Panc1 (cell line): ENCODE measurements around the gene GAB3. TPM values are rescaled to one million over a fixed set of nuclear protein-coding genes. Genes with fewer than 3 reads are reported as not detected.

ENCODE experiments used
- ATAC-seq: fragments of 200-7000 bp; cut with Tn5 transposase; 2 replicates; pipeline ENCODE4 v1.9.1; 2020; ENCODE audit warnings: mild to moderate bottlenecking, moderate library complexity
- BruUV-seq: library from RNA; stranded (reverse); fragments of 400-500 nt; replicated peaks from 2 replicates; lab custom pipeline; 2021; lab: Mats Ljungman, UMichigan
- CTCF ChIA-PET: fragments of 300-600 bp; sonication (Branson Sonifier 250); formaldehyde crosslinking; loops from one replicate; lab custom pipeline; 2022; ENCODE audit warnings: antibody characterized with exemption; lab: Charles Lee
- POLR2A ChIA-PET: fragments of 300-600 bp; sonication (Branson Sonifier 250); formaldehyde crosslinking; loops from one replicate; lab custom pipeline; 2022; ENCODE audit warnings: antibody characterized with exemption; lab: Charles Lee
- DNase-seq: peaks from one replicate; pipeline ENCODE4 v3.0.0-alpha.2; 2010; ENCODE audit warnings: low read depth, low spot score
- H3K27ac ChIP-seq: 2 replicates; pipeline ENCODE4 v1.5.1; 2011; ENCODE audit warnings: mild to moderate bottlenecking, low read length, inconsistent platforms
- H3K27me3 ChIP-seq: fragments of 200-500 bp; sonication (Bioruptor generic); 2 replicates; pipeline ENCODE4 v1.6.0; 2014; ENCODE audit warnings: low read length, inconsistent platforms; ENCODE audit not compliant: control insufficient read depth, insufficient read depth
- H3K36me3 ChIP-seq: fragments of 200-500 bp; sonication (Bioruptor generic); 2 replicates; pipeline ENCODE4 v1.5.1; 2014; ENCODE audit warnings: inconsistent platforms, mild to moderate bottlenecking, low read length, moderate library complexity; ENCODE audit not compliant: control insufficient read depth, insufficient read depth
- H3K4me1 ChIP-seq: 2 replicates; pipeline ENCODE4 v1.5.1; 2011; ENCODE audit warnings: inconsistent platforms, mild to moderate bottlenecking, low read length, moderate library complexity; ENCODE audit not compliant: control insufficient read depth, insufficient read depth
- H3K4me3 ChIP-seq, 2 experiments: 2 replicates each; pipeline ENCODE4 v1.5.1; 2011 to 2012; ENCODE audit warnings: low read depth in 2 of 2, low read length in 2 of 2, mild to moderate bottlenecking in 2 of 2, inconsistent platforms in 1 of 2, moderate library complexity in 1 of 2
- H3K9me3 ChIP-seq: fragments of 200-500 bp; sonication (Bioruptor generic); 2 replicates; pipeline ENCODE4 v1.5.1; 2014; ENCODE audit warnings: low read depth, mild to moderate bottlenecking, inconsistent platforms, low read length, moderate library complexity; ENCODE audit not compliant: control insufficient read depth, insufficient read depth
- POLR2AphosphoS5 ChIP-seq: IDR thresholded peaks from 2 replicates; pipeline ENCODE4 v1.6.1; 2012; ENCODE audit warnings: mild to moderate bottlenecking, low read depth, low read length, moderate library complexity
- SIN3A ChIP-seq: IDR thresholded peaks from 2 replicates; pipeline ENCODE4 v1.6.1; 2012; ENCODE audit warnings: low read depth, mild to moderate bottlenecking, low read length, moderate library complexity, borderline replicate concordance; ENCODE audit not compliant: insufficient read depth
- TCF7L2 ChIP-seq: IDR thresholded peaks from 2 replicates; pipeline ENCODE4 v1.6.1; 2011; ENCODE audit warnings: mild to moderate bottlenecking, low read depth, low read length, inconsistent platforms
- in situ Hi-C: cut with HindIII; loops from 2 replicates; pipeline ENCODE4 v1.10.0; 2016; ENCODE audit warnings: low sequenced_read_pairs, low pct_unique_long_range_greater_than_20kb
- intact Hi-C: fragments of 100-400 bp; cut with micrococcal nuclease; formaldehyde crosslinking; loops from one replicate; pipeline ENCODE4 v1.10.0; 2022; ENCODE audit not compliant: unreplicated experiment
- total RNA-seq: library from RNA; stranded (reverse); gene quantifications from one replicate; pipeline ENCODE4 v1.2.1, GENCODE V29; 2021; ENCODE audit not compliant: unreplicated experiment
- TF ChIP-seq, protein P1 (sequence below), 2 experiments: IDR thresholded peaks; 2 replicates each; pipeline ENCODE4 v1.6.1; 2011 to 2012; ENCODE audit warnings: low read depth in 2 of 2, control low read depth in 1 of 2, low read length in 1 of 2, mild to moderate bottlenecking in 1 of 2, moderate library complexity in 1 of 2; ENCODE audit not compliant: insufficient read depth in 1 of 2
- TF ChIP-seq, protein P2 (sequence below): fragments of 450-650 bp; IDR thresholded peaks from 2 replicates; pipeline ENCODE4 v1.5.1; 2017; ENCODE audit warnings: mild to moderate bottlenecking

GAB3 gene
- total RNA-seq, 1 experiment from 2014 or later, result 8.2 TPM

DNA sequence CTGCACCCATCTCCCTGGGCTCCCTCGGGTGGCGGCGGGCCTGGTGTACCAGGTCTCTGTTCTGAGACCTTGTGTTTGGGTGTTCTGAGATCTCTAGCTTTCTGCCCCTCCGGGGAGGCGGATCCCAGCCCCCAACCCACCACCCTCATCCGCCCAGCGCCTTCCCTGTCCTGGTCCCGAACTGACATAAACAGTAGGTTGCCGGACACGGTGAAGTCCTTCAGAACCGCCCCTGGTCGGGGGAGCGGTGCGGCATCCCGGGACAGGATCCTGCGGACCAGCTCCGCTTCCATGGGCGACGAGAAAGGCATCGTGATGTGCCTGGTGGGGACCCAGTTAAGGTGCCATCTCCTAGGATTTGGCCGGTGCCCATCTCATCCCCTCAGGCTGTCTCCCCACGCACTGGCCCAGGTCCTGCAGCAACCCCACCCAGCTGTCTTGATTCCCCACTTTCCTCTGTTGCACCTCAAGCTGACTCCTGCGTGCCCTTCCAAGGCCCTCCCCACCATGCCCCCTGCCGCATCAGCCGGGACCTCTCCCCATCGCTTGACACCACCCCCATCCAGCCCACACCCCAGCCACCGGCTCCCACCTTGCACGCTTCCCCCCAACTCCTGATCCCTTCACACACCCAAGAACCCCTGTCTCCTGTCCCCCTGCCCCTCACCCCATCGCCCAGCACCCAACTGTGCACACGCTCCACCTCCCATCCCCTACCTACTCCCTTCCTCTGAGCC is 98.4 kb downstream of the GAB3 start:
- Histone ChIP-seq H3K4me1 (peaks cover 13% of the 10 kb centered on the region), H3K36me3 (no peaks in the 10 kb centered on the region), H3K4me3 (no peak overlapping the region), H3K27ac (no peak overlapping the region), H3K27me3 (no peaks in the 10 kb centered on the region), H3K9me3 (no peaks in the 10 kb centered on the region)
- TF ChIP-seq POLR2AphosphoS5 (no peak), SIN3A (no peak)
- DNase-seq (no peak), ATAC-seq (no peak)
- POLR2A ChIA-PET, result no interaction called here
- intact Hi-C loops (no loop called here), in situ Hi-C loops (loop anchor here (25.0 kb wide), 1 partner anchor 185 kb away; the partner anchor contains the start of gene SMIM9)
- CTCF ChIA-PET, result no interaction called here
- BruUV-seq, result no TSS peak

DNA sequence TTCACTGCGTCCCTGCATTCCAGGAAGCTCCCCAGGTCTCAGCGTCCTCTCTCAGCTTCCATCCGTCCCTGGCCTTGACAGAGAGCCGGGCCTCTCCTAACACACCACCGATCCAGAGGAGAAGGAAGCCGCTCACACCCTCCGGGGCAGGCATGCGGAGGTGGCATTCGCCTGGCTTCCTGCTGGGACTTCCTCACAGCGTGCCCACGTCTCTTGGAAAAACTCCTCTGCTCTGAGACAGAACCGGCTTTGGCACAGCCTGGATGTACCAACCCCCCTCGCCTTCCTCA is 100.7 kb downstream of the GAB3 start:
- Histone ChIP-seq H3K4me1 (peaks cover 13% of the 10 kb centered on the region), H3K27ac (peak overlapping the region; percentile 54), H3K27me3 (no peaks in the 10 kb centered on the region), H3K36me3 (no peaks in the 10 kb centered on the region), H3K4me3 (peak overlapping the region; percentile 1 to 22; a peak in 2 of 4 replicates), H3K9me3 (no peaks in the 10 kb centered on the region)
- CTCF ChIA-PET, result no interaction called here
- intact Hi-C loops (no loop called here), in situ Hi-C loops (loop anchor here (25.0 kb wide), 1 partner anchor 187 kb away; the partner anchor contains the start of gene SMIM9)
- TF ChIP-seq, protein P1, sequence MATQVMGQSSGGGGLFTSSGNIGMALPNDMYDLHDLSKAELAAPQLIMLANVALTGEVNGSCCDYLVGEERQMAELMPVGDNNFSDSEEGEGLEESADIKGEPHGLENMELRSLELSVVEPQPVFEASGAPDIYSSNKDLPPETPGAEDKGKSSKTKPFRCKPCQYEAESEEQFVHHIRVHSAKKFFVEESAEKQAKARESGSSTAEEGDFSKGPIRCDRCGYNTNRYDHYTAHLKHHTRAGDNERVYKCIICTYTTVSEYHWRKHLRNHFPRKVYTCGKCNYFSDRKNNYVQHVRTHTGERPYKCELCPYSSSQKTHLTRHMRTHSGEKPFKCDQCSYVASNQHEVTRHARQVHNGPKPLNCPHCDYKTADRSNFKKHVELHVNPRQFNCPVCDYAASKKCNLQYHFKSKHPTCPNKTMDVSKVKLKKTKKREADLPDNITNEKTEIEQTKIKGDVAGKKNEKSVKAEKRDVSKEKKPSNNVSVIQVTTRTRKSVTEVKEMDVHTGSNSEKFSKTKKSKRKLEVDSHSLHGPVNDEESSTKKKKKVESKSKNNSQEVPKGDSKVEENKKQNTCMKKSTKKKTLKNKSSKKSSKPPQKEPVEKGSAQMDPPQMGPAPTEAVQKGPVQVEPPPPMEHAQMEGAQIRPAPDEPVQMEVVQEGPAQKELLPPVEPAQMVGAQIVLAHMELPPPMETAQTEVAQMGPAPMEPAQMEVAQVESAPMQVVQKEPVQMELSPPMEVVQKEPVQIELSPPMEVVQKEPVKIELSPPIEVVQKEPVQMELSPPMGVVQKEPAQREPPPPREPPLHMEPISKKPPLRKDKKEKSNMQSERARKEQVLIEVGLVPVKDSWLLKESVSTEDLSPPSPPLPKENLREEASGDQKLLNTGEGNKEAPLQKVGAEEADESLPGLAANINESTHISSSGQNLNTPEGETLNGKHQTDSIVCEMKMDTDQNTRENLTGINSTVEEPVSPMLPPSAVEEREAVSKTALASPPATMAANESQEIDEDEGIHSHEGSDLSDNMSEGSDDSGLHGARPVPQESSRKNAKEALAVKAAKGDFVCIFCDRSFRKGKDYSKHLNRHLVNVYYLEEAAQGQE (IDR thresholded peaks at IDR 0.05; ENCODE audit: insufficient read depth in 1 of 2, low read depth in 2 of 2, low read length in 1 of 2), result no peak
- no peak for TF ChIP-seq TCF7L2
- no peak for TF ChIP-seq SIN3A
- TF ChIP-seq POLR2AphosphoS5, result no peak
- TF ChIP-seq, protein P2, sequence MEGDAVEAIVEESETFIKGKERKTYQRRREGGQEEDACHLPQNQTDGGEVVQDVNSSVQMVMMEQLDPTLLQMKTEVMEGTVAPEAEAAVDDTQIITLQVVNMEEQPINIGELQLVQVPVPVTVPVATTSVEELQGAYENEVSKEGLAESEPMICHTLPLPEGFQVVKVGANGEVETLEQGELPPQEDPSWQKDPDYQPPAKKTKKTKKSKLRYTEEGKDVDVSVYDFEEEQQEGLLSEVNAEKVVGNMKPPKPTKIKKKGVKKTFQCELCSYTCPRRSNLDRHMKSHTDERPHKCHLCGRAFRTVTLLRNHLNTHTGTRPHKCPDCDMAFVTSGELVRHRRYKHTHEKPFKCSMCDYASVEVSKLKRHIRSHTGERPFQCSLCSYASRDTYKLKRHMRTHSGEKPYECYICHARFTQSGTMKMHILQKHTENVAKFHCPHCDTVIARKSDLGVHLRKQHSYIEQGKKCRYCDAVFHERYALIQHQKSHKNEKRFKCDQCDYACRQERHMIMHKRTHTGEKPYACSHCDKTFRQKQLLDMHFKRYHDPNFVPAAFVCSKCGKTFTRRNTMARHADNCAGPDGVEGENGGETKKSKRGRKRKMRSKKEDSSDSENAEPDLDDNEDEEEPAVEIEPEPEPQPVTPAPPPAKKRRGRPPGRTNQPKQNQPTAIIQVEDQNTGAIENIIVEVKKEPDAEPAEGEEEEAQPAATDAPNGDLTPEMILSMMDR, result no peak
- ATAC-seq (peak; percentile 60), DNase-seq (no peak)
- no TSS peak for BruUV-seq
- POLR2A ChIA-PET, result no interaction called here

DNA sequence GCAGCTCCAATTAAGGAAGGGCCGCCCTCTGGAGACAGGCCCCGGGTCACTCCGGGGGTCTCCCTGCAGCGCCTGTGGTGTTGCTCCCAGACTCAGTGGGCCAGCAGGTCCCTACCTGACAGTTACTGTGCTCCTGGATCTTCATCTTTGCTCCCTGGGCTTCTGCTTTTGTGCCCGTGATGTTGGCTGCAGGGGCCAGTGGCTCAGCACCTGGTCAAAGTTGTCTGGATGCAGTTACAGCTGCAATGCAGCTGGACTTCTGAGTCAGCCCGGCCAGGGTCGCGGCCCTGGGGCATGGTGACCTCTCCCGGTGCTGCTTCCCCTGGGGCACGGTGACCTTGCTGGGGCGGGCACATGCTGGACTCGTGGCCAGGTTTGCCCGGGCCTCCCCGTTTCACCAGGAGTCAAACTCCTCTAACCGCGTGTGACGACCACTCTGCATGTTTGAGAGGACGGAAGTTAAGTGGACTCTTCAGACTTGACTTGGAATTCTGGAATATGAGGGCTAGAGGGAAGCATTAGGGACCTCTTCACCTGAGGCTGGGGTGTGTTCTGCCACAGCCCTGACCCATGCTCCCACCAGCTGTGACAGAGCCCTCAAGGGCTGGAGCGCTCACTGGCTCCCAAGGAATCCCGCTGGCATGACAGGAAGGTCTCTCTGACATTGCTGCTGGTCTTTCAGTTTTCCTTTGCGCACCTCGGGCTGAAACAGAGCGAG is 101.2 kb downstream of the GAB3 start:
- Histone ChIP-seq H3K27ac (peak overlapping the region; percentile 54), H3K27me3 (no peaks in the 10 kb centered on the region), H3K36me3 (no peaks in the 10 kb centered on the region), H3K9me3 (no peaks in the 10 kb centered on the region), H3K4me3 (peak overlapping the region; percentile 1 to 22; a peak in 2 of 4 replicates), H3K4me1 (peaks cover 13% of the 10 kb centered on the region)
- intact Hi-C loops (no loop called here), in situ Hi-C loops (loop anchor here (25.0 kb wide), 1 partner anchor 188 kb away; the partner anchor contains the start of gene SMIM9)
- TF ChIP-seq SIN3A (no peak), TCF7L2 (no peak), POLR2AphosphoS5 (no peak)
- TF ChIP-seq, protein P2, result no peak
- TF ChIP-seq, protein P1 (IDR thresholded peaks at IDR 0.05; ENCODE audit: insufficient read depth in 1 of 2, low read depth in 2 of 2, low read length in 1 of 2), result no peak
- BruUV-seq, result no TSS peak
- DNase-seq, result no peak
- ChIA-PET POLR2A (no interaction called here), CTCF (no interaction called here)
- ATAC-seq, result peak; percentile 23; the same call in 1 of the 2 replicates
